ENCODE measurements around the gene TALDO1.
A peak's percentile ranks its signal among the peaks of the same experiment; 100 is the strongest.

Gene TALDO1

DNA sequence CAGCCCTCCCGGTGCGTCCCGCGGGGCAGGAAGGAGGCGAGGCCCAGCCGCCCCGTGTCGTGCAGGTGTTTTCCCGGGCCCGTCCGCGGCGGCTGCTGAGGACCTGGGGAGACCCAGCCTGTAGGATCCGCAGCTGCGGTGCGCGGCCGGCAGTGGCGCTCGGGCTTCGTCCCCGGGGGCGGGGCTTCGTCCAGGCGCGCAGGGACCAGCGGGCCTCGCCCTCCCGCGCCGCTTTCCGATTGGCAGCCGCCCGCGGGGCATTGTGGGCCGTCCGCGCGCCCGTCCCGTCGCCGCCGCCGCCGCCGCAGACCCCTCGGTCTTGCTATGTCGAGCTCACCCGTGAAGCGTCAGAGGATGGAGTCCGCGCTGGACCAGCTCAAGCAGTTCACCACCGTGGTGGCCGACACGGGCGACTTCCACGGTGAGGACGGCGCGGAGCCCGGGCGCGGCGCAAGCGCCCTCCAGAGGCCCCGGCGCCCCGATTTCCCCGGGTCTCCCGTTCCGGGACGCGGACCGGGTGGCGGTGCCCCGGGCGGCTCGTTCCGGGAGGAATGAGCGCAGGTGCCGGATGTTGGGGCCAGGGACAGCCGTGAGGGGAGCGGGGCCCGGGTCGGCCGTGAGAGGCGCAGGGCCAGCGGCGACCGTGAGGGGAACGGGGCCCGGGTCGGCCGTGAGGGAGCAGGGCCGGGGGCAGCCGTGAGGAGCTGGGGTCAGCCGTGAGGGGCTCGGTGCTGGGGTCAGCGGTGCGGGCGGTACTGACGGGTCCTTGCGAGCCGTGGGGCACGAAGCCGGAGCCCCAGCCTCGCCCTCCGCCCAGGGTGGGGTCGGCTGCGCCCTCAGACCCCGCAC lies at the start of gene TALDO1:
TSS of gene TALDO1 (plus strand) at position 307 of the 849 bp plus-strand sequence. CDS start at position 325, 18 bp downstream.
- DNase-seq (ENCODE audit: low spot score): peak; percentile 89

DNA sequence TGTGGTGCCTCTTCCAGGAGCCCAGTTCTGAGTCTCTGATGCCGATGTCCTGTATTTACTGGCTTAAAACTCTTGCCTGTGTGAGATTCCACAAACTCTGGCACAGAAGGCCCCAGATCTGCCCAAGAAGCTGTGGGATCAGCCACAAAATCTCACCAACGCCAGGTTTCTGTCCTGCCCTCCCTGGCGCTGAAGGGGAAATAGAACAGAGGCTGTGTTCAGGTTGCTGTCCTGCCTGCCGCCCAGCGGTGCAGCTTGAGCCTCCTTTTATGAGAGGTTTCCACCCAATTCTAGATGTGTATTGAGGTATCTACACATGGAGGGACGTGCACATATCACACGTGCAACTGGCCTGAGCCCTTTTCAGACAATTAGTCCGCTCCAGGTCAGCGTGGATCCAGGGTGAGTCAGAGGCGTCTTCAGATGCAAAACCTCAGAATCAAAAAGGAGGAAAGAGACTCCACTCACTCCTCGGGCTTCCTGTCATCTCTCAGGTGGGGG lies 49.4 kb upstream of the TALDO1 start:
- DNase-seq (ENCODE audit: low spot score): no peak

DNA sequence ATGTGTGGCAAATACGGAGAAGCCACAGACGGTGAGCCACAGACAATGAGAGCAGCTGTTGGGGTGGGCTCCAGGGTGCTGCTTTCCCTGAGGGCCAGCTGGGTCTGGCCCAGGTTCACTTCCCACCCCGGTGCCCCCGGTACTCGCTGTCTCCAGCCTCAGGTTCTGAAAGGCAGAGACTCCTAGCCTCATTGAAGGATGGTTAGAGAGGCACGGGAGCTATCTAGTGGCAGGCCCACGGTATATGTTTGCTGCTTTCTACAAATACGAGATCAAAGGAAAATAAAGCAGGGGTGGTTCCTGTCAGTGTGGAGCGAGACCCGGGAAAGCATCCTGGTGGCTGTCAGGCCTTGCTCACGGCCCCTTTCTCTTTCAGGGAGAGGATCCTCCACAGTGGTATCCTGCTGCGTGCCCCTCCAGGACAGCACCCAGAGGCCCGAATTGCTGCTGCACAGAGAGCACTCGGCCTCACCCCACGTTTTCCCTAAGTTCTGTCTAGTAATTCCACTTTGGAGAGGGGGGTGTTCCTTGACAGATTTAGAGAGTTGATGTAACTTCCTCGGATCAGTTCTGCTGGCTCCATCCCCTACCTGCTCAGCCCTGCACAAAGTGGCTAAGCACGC lies 48.7 kb upstream of the TALDO1 start:
- no peak for DNase-seq (ENCODE audit: low spot score)

DNA sequence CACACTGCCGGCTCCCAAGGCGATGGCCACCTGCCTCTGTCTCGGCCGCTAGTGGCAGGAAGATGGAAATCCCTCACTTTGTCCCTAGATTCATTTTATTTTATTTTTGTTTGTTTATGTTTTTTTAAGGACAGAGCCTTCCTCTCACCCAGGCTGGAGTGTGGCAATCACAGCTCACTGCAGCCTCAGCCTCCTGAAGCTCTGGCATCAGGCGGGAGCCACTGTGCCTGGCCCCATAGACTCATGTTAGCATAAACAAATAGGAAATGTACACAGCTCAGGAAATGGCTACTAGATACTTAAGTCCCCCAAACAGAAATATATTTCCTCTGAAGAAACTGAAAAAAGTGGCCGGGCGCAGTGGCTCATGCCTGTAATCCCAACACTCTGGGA lies 48.2 kb upstream of the TALDO1 start:
- DNase-seq (ENCODE audit: low spot score): no peak

DNA sequence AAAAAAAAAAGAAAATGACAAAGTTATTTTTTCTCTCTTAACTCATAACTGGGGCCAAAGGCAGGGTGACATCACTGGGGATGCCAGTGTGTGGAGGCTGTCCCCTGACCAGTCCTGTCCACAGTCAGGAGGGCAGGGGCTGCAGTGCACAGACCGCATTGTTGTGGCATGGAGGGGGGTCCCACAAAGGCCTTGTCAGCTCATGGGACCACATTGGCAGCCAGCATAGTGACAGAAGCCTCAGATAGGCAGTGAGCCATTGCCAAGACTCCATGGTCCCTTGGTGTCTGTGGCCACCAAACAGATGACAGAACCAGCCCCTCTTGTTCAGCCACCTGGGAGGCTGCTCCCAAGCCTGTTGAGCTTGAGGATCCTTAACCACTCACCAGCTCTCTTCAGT lies 47.5 kb upstream of the TALDO1 start:
- DNase-seq (ENCODE audit: low spot score): no peak

DNA sequence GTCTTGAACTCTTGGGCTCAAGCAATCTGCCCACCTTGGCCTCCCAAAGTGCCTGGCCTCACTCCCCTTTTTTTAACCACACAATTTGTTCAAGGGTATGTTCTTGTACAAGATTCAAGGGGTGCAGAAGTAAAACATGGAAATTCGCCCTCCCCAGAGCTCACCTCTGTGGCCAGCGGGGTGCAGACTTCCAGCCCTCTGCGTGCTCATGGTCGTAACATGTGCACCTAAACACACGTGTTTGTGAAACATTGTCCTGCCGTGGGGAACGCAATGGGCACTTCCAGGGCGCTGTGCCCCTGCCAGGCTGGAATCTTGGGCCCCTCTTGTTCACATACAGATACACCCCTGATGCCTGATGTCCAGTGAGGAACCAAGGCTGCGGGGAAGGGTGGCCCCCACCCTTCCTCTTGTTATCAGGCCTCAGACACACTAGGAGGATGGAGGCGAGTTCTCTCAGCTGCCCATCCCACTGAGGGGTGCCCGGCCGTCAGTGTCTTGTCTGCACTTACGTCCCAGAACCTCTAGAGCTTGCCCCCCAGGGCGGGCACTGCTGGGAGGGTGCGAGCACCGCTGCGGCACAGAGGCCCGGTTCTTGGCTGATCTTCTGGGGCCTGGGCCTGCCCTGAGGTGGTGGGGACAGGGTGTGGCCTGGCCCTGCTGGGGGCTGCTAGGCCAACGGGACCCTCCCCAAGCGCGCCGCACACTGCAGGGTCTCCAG lies 45.4 kb upstream of the TALDO1 start:
- DNase-seq (ENCODE audit: low spot score): no peak

DNA sequence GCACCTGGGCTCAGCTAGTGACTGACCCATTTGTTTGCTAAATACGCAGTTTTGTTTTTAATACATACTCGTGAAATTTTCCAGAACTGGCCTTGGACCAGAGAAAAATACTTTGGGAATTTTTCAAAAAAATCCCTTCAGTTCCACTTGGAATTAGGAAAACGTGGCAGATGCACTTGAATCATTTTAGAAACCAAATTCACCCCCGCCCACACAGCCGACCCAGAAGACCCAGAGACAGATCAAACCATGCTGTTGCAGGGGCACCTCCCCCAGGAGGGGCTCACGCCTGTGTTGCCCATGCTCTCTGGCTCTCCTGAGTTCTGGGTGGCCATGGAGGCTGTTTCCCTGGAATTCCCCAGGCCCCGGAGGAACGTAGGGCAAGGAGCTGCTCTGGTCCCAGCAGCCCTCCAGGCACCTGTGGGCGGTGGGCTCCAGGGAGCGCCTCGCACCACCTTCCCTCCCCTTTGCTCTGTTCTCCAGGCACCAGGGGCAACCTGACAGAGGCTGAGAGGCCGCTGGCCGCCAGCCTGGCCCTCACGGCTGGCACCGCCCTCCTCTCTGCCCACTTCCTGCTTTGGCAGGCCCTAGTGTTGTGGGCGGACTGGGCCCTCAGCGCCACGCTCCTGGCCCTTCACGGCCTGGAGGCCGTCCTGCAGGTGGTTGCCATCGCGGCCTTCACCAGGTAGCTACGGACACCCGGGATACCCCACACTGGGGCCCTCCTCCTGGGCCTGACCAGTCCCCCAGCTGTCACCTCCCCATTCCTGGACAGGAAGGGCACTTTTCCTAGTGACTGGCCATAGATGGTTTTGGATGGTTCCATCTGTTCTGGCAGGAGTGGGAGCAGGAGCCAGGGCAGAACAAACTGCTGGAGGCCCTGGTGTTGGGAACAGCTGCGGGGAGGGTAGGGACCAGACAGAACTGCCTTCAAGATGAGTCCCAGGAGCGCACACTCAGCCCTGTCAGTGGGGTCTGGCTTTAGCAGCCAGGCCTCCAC lies 44.5 kb upstream of the TALDO1 start:
- no peak for DNase-seq (ENCODE audit: low spot score)

DNA sequence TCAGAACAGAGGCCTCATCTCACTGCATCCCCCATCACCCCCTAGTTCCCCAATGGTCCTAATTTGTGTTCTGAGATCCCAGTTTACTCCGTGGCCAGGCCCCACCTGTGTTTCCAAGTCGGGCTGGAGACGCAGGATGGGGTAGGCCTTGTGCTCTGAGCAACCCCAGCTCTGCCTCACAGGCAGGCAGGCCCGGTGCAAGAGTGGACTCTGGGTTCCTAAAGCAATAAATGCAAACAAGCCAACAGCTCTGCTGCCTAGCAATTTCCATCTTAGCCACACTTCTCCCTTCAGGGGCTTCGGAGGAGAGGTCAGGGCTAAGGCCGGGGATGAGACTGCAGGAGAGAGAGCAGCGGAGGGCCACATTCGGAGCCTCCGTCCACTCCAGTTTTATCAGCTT lies 43.8 kb upstream of the TALDO1 start:
- no peak for DNase-seq (ENCODE audit: low spot score)

DNA sequence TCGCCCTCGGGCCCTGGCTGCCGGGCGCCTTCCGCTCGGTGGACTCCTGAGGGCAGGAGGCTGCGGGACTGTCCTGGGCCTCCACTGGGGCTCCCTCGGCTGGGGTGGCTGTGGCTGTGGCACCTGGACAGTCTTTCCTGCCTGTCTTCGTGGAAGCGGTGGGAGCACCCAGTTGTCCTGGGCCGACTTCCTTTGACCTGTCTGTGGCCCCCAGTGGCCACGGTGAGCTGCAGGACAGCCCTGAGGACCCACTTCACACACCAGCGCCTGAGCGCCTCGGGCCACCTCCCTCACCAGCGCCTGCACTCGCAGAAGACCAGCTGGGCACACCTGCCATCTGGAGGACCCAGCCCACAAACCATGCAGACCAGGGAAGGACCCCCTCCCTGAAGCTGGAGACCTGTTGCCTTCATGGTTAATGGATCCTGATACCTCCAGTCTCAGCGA lies 43.0 kb upstream of the TALDO1 start:
- no peak for DNase-seq (ENCODE audit: low spot score)

DNA sequence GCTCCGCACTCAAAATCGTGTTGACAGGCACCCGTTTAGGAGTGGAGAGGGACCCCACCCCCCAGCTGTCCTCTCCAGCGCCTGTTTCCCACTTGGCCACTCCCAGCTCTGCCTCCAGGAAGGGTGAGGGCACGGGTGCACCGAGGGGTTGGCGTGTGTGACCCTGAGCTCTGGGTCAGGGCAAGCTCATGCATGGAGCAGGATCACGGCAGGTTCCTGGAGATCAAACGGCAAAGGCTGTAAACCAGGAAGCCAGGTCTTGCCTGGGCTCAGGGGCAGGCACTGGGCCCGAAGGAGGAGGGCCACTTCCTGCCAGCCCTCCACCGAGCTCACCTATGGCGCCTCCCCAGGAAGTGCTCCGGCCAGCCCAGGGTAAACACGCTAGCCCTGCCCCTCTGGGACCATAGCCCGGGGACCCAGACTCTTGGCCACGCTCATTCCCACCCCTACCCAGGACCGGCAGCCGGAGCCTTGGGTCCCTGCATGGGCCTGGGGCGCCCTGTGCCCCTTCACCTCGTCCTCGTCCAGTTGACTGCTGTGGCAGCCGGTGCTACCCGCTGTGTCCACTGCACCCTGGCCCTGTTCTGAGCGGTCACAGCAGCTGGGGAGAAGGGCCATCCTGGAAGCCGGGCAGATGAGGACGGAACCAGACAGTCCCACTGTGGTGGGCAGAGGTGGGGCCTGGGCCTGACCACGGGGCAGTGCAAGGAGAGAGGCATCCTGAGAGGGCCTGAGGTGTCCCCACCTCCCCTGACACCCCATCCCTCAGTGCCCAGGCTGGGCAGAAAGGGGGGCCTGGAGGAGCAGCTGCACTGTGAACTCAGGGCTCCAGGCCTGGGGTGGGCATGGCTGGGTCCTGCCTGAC lies 42.3 kb upstream of the TALDO1 start:
- DNase-seq (ENCODE audit: low spot score): no peak

DNA sequence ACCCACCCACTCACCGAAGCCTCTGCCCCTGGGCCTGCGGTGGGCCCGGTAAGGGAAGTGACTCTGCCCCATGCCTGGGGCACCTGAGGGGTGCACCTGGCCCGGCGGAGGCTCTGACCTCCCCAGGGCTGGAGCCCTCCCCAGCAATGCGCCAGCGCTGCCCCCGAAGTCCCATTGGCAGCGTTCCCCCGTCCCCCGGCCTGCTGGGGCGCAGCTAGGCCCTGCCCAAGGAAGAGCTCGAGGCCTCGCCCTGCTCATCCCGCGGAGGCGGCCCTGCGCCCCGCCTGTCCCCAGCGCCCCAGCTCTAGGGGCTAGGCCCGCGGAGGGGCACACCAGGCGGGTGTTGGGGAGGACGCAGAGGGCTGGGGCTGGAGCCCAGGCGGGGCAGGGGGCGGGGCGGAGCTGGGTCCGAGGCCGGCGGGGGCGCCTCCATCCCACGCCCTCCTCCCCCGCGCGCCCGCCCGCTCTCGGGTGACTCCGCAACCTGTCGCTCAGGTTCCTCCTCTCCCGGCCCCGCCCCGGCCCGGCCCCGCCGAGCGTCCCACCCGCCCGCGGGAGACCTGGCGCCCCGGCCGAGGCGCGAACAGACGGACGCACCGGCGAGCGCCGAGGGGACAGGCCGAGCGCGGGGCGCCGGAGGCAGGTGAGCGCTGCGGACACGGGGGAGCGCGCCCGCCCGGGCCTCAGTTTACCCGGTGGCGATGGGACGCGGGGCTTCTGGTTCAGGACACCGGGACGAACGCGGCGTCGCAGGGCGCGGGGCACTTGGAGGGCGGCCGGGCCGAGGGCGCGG lies 41.4 kb upstream of the TALDO1 start, which contains the start of gene EPS8L2:
TSS of gene EPS8L2 (plus strand) at position 586 of the 793 bp plus-strand sequence. CDS start 3,177 bp downstream, outside the sequence.
- DNase-seq (ENCODE audit: low spot score): no peak

DNA sequence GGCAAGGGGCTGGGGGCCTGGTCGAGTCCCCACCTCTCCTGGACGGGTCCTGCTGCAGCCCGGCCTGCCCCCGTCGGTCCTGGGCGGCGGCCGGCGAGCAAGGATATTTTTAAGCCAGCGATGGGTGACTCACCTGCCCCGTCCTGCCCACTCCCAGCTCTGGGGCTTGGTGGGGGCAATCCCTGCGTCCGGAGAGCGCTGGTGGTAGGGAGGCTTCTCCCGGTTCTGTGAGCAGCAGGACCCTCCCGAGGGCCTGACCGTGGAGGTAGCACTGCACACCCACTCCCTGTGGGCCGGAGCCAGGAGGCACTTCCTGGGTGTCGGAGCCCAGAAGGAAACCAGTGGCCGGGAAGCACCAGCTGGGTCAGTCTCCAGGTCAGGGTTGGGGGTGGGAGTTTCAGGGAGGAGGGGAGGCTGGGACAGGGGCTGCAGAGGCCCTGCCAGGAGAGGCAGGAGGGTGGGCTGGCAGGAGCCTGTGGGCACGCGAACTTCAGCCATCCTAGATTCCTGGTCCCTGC lies 40.8 kb upstream of the TALDO1 start:
- DNase-seq (ENCODE audit: low spot score): no peak

DNA sequence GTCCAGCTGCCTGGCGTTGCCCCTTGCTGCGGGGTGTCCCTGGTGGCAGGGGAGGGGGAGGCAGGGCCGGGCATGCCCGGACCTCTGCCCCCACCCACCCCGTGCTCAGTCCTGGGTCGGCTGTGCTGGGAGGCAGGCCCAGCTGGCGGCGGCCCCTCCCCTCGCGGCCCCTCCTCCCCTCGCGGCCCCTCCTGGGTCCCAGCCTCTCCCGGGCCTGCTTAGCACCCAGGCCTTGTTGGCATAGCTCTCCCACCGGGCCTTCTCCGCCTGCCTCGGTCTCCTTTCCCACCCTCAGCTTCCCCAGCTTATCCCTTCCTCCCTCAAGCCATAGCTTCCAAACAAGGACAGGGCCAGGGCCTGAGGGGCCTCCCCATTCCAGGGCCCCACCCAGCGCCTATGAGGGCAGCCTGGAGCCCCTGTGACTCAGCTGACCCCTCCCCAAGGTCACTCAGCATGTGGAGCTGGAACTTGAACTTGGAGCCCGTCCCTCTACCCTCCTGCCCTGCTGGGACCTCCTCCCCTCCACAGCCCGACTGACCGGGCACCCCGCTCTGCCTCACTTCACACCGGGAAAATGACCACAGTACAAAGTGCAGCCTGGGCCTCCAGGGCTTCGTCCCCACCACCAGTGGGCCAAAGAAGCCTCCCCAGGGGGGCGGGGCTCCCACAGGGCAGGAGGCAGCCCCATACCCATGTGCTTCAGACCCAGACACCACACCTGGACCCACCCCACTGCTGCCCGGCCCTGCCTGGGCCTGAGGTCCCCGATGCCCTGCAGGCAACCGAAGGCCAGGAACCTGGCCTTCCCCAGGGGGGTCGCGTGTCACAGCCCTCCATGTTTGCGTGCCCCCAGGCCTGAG lies 40.1 kb upstream of the TALDO1 start:
- no peak for DNase-seq (ENCODE audit: low spot score)

DNA sequence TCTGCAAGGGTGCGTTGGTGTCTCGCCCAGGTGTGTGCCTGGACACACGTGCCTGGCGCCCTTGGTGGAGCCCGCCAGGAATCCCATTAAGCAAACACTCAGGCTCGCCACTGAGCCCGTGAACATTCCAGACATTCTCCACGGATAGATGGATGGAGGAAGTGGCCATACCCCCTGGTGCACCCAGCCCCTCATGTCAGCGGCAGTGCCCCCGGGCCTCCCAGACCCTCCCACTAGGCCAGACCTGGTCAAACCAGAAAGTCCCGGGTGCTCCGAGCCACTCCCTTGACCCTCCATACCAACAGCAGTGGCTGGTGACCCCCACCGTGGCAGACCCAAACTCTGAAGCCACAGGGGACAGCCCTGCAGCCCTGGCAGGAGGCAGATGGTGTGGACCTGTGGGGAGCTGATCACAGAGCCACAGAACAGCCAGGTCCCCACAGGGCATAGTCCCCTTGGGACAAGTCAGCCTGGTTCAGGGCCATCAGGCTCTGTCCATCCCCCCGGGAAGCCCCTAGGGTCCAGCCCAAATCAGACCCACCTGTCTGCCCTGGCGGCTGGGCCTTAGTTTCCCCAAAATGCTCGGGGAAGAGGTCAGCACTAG lies 39.3 kb upstream of the TALDO1 start:
- DNase-seq (ENCODE audit: low spot score): no peak

DNA sequence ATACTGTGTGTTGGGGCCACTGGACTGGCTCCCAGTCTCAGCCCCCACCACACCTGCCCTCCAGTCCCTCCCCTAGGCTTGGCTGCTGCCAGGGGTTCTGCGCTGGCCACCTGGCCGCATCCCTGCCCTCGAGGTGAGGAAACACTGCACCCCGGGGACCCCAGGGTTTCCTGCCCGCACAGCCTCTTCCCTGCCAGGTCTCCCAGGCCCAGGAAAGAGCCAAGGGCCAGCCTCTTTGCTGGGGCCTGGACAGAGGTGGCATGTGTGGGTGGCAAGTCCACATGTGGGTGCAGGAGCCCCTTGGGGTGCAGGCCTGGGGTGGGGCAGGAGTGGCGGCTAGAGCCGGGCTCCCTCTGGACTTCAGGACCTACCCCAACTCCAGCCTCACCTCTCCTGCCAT lies 38.8 kb upstream of the TALDO1 start:
- DNase-seq (ENCODE audit: low spot score): no peak

DNA sequence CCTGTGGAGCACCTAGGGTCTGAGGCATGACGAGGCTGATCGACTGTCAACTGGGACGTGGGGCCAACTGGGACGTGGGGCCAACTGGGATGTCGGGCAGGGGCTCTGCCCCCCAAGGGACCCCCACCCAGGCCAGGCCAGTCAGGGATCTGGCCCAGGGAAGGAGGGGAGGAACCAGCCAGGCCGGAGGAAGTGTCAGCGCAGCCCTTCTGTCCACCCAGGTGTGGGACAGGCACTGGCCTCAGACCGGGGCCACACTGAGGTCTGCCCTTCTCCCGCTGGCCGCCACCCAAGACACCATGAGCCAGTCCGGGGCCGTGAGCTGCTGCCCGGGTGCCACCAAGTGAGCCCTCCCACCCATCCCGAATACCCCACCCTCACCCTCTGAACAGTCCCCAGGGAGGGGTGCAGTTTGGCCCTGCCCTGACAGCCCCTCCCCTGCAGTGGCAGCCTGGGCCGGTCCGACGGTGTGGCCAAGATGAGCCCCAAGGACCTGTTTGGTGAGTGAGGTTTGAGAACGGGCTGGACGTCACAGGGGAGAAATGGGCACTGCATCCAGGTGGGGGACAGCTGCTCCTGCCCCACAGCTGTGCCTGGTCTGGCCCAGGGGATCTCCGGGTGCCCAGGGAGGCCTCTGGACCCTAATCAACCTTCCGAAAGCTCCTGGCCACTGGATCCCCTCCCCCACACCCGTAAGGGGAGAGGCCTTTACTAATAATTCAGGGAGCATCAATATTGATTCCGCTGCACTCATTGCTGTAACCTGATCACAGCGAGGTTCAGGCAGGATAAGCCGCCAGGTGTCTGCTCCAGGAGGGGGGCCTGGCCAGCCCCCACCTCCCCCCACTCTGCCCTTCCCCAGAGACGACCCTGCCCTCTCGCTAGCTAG lies 37.9 kb upstream of the TALDO1 start:
- no peak for DNase-seq (ENCODE audit: low spot score)

DNA sequence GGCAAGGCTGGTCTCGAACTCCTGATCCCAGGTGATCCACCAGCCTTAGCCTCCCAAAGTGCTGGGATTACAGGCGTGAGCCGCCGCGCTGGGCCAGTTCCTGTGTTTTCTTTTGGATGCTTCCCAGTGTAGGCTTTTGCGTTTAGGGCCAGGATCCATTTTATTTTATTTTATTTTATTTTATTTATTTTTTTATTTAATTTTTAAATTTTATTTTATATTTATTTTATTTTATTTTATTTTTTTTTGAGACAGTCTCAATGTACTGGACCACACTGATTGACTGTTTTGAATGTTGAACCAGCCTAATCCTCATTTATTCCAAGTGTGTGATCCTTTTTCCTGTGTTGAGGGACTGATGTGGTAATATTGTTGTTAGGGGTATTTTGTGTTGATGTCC lies 32.8 kb upstream of the TALDO1 start:
- no peak for DNase-seq (ENCODE audit: low spot score)
